Fibroblast of skin of left quadriceps (primary cell): Measurements from ENCODE around the gene PABPC1L.

ENCODE experiments used
- DNase-seq, 2 experiments: peaks; one replicate each; pipeline ENCODE4 v3.0.0-alpha.2; 2013; ENCODE audit warnings: low read depth in 2 of 2

Gene PABPC1L

DNA sequence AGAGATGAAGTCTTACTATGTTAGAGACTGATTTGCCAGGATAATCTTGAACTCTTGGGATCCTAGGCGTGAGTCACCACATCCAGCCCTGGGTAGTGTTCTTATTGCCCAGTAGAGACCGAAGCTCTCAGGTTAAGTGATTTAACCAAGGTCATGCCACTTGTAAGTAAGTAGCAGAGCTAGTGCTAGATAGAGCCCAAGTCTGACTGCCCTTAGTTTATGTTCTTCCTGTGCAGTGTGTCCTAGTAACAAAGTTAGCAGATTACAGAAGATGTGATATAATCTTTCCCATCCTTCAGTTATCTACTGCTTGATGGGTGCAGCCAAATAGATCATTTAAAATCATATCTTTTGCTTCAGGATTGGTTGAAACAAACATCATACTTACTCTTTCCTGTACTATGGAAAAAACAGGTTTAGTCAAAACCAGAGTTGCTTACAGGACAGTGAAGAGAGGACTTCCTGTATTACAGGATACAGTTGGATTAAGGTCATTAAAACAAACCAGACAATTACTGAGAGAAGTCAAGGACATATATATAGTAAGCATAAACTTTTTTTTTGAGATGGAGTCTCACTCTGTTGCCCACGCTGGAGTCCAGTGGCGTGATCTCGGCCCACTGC is 9.5 kb upstream of the PABPC1L start:
- no peak for DNase-seq

DNA sequence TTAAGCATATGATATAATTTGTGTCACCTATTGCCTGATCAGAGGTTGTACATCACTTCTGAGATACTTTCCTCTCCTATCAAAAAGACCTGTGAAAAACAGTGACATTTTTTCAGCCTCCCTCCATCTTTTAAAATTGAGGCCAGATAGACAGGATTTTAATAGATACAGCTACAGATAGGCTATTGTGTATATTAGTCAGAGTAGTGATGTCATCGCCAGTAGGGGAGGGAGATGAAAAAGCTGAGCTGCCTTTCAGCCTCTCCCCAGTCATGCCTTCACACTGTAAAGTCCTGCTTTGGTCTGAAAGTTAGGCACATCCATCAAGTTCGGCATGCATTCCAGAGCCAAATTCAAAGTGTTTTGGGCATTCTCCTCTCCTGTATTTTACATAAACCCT is 7.9 kb upstream of the PABPC1L start:
- DNase-seq = no peak

DNA sequence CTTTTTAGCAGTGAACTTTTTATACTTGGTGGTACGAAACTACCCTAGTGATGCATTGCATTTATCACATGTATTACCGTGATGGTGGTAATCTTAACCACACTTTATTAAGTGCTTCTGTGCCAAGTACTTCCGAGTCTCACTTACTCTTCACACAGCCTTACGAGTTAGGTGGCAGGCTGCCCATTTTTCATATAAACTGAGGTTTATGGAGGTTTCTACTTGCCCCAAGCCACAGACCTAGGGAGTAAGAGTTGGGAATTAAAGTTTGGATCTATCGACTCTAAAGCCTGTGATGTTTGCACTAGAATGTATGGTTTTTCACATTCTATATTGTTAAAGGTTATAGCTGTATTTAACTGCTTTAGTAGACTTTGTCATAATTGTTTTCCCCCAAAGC is 5.5 kb upstream of the PABPC1L start:
- DNase-seq = no peak

DNA sequence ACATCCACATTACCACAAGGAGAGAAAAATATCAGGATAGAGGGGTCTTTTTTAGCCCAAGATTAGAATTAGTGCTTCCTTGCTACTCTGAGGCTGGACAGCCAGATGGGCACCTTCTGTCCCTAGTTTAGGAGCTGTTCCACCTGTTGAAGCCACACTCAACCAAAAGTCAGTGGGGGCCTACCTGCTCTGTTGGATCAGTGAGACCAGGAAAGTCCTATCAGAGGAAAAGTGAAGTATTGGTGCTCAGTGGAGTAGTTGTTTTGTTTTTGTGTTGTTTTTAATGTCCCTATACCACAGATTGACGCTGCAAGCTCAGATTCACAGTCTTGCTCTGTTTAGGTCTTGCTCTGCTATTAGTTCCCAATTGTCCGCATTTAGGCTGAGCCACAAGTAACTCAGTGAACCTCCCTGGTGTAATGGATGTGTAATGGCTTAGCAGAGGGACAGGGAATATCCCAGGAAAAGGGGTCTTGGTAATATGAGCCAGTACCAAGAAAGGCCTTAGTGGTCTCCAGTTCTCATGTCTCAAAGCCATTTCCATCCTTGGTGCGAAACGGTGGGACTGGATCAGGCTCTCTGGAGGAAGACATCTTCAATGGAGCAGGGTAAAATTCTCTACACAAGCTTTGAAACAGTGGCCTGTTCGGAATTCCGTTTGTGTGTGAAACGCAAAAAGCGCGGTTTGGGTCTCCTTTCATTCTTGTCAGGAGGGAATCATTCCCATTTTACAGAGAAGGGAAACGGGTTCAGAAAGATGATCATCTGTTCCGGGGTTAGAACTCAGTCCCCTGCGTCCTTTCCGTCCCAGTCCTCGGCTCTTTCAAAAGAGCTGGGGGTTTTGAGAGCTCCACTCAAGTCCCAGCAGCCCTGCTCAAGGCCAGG is 631 bp upstream of the PABPC1L start:
- DNase-seq = no peak

DNA sequence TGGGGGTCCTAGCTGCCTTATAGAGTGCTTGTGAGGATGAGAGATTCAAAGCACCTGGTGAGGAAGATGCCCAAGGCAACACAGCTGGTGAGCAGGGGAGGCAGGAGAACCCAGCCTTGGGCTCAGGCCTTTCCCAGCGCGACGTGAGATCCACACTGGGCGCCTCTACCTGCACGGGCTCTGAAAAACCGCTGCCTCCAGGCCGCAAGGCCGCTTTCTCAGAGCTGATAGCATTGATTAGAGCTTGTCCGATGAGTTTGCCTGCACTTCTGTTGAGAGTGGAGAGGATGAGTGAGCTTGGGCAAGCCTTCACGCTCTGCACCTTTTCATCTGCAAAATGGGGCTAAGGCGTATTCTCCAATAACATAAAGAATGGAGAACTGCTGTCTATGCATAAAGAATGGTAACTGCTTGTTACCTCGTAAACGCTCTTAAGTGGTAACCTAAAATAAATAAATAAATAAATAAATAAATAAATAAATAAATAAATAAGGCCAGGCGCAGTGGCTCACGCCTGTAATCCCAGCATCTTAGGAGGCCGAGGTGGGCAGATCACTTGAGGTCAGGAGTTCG is 916 bp downstream of the PABPC1L start:
- DNase-seq = no peak

DNA sequence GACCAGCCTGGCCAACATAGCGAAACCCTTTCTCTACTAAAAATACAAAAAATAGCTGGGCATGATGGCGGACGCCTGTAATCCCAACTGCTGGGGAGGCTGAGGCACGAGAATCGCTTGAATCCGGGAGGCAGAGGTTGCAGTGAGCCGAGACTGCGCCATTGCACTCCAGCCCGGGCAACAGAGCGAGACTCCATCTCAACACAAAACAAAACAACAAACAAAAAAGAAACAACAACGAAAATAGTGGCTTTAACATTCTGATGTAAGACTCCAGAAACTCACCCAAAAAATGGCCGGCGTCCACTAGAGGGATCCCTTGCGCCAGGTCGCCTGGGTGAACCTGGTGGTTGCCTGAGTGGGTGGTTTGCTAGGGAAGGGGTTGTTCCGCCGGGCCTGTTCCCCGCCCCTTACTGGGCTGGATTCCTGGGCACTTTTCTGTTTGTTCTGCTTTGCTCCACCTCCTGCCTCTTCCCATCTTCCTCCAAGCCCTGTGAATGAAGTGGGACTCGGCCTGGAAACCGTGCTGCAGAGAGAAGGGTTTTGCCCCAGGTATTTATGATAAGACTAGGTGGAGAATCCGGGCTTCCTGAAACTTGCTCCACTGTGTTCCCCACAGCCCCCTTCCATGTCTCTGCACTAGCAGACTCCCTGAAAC is 1.5 kb downstream of the PABPC1L start:
- no peak for DNase-seq

DNA sequence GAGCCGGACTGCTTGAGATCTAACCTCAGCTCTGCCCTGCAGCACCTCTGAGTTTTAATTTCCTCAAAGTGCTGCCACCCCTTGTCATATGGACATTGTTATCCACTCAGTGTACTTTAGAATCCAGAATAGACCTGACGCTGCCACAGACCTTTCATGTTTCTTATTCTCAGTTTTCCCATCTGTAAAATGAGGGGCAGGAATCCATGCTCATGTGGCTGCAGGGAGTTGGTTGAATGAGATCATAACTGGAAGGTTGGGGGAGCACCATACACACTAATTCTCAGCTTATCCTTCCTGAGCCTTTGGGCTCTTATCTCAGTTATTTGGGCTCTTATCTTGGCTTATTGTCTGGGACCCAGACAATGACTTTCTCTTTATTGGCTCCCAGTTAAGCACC is 2.3 kb downstream of the PABPC1L start:
- no peak for DNase-seq

DNA sequence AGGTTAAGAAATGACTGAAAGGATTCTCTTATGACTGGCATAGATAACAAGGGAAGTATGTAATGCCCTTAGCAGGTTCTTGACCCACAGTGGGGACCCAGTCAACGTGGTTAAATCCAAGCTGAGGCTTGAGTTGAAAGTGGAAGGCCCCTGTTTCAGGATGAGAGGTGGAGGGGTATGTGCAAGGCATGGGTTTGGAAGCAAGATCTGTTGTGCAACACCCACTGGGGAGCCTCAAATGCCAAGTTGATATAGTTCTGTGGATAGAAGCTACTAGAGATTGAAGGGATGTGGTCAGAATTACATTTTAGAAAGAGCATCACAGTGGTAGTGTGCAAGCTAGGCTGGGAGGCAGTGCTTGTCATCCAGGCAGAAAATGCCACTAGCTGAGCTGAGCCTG is 5.1 kb downstream of the PABPC1L start:
- DNase-seq = no peak

DNA sequence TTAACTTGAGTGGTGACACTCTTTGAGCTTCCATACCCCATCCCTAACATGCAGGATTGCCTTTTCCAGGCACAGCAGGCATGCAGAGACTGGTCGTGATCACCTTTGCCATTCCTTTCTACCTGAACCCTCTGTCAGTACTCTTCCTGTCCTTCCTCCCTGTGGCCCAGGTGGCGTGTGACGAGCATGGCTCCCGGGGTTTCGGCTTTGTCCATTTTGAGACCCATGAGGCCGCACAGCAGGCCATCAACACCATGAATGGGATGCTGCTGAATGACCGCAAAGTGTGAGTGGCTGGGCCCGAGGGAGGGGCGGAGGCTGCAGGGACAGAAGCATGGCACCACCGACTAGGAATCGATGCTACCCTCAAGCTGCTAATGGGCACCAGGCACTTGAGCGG is 6.7 kb downstream of the PABPC1L start:
- DNase-seq = no peak

DNA sequence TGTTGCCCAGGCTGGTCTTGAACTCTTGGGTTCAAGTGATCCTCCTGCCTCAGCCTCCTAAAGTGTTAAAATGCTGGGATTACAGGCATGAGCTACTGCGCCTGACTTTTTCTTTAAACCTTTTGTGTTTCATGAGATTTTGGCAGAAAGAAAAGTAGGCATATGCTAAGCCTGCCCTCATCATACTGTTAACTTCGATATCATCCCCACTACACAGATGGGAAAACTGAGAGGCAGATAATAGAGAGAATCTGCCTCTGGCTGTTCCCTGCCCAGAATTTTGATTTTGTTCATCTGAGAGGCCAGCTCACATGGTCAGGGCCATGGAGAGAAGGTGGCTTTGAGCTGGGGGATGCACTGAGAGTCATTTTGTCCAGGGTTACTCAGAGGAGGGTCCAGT is 7.5 kb downstream of the PABPC1L start:
- no peak for DNase-seq

DNA sequence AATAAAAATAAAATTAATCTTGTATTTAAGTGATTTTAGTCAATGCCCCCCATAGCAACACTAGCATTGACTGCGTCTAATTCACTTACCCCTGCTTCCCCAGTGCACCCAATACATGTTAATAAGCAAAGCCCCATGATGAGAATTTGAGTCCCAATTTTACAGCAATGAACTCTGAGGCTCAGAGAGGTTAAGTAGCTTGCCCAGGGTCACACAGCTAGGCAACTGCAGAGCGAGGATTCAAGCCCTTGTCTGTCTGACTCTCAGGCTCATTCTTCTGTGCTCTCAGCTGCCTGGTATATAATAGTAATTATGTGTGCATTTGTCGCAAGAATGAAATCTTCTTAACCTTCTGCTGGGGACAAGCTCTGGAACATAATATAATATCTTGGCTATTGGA is 8.5 kb downstream of the PABPC1L start:
- DNase-seq = no peak

DNA sequence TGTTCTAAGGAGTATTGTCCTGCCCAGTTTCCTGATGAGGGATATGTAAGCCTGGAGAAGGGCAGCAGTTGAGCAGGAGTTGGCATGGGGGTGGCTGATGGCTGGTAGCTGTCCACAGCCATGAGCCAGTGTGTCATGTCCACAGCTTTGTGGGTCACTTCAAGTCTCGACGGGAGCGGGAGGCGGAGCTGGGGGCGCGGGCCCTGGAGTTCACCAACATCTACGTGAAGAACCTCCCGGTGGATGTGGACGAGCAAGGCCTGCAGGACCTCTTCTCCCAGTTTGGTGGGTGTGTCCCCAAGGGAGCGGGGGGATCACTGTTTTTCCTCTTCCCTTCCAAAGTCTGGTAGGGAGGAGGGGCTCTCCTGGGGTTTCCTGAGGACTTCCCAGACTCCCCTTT is 8.9 kb downstream of the PABPC1L start:
- no peak for DNase-seq

DNA sequence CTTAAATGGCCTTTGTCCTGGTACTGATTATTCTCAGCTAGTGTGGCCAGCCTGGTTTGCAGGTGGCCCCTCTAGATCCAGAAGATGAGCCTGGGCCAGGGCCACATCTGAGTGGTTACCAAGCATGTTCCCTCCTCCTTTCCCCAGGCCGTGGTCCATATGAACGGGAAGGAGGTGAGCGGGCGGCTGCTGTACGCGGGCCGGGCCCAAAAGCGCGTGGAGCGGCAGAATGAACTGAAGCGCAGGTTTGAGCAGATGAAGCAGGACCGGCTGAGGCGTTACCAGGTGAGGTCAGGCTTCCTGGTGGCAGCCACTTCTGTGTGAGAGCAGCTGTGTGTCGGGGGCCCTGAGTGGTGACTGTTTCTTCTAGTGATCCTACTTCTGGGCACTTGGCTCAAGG is 11.6 kb downstream of the PABPC1L start:
- no peak for DNase-seq

DNA sequence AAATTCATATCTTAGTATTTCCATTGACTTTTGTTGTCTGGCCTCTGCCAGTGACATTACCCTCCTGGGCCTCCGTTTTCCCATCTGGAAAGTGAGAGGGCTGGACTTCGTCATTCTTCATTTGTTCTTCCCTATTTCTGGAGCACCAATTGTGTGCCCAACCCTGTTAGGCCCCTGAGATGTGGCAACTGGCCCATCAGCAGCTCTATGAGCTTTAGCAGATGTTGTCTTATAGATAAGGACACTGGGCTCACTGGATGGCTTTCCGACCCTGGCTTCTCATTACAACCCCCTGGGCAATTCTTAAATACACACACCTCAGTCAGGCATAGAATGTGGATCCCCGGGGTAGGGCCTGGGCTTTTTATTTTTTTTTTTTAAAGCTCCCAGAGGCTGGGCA is 14.7 kb downstream of the PABPC1L start:
- no peak for DNase-seq

DNA sequence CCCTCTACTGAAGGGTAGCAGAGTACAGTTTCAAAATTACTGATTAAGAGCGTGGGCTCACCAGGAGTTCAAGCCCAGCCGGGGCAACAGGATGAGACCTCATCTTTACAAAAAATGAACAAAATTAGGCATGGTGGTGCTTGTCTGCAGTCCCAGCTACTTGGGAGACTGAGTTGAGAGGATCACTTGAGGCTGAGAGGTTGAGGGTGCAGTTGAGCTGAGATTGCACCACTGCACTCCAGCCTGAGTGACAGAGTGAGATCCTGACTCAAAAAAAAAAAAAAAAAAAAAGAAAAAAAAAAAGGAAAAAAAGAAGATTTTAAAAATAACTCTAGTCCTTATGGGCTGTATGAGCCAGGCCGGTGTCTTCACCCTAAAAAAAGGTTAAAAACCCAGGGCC is 18.7 kb downstream of the PABPC1L start:
- no peak for DNase-seq

DNA sequence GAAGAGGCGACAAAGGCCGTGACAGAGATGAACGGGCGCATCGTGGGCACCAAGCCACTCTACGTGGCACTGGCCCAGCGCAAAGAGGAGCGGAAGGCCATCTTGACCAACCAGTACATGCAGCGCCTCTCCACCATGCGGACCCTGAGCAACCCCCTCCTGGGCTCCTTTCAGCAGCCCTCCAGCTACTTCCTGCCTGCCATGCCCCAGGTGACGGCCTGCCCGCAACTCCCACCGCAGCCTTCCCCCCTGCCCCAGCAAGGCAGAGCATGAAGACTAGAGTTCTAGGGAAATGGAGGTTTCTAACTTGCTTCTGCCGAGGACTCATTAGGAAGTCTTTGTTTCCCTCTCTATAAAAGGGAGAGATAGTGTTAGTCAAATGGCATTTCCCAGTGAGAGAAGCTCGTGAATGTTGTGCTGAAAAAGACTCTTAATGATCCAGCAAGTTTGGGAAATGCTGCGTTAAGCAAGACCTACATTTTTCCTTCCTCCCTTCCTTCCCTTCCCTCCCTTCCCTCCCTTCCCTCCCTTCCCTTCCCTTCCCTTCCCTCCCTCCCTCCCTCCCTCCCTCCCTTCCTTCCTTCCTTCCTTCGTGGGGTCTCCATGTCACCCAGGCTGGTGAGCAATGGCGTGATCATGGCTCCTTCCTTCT is 20.8 kb downstream of the PABPC1L start:
- DNase-seq = no peak

DNA sequence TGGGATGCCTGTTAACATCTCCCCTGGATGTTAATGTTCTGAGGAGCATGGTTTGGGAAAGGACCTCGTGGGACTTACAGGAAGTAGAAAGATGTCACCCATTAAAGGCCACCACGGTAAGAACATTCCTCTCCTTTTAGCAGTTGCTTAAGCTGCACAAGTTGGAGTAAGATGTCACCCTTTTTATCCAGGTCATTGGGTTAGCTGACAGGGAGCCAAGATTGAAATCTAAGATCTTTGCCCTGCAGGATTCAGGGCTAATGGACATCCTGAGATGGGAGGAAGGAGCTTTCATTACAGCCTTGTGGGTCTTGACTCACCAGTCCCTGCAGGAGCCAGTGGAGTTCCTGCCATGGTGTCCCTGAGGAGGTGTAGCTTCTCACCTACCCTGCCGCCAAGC is 22.1 kb downstream of the PABPC1L start:
- DNase-seq = no peak

DNA sequence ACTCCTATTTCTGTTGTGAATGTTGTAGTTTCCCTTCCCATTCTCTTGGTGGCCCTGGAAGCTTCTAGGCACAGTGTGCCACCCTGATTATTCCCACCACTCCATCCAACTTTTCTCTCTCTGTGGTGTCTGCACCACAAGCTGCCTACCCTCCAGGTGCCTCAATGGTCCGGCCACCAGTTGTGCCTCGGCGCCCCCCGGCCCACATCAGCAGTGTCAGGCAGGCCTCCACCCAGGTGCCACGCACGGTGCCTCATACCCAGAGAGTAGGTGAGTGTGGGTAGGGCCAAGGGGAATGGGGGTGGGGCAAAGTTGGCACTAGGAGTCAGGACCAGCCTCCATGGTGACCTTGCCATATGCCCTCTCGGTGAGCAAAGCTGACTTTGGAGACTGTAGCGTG is 23.1 kb downstream of the PABPC1L start:
- DNase-seq = no peak

DNA sequence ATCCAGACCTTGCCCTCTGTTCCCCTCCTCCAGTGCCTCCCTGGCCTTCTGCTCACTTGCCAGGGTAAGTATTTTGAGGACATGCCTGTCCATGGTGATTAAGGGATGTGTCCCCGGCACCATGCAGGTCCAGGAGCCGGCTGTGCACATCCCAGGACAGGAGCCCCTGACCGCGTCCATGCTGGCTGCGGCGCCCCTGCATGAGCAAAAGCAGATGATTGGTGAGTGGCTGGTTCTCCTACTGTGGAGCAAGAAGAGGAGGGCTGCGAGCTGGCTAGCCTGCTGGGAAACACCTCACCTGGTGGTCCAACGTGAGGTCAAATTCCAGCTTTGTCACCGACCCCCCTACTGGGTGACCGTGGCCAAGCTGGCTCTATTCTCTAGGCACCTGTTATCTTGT is 26.6 kb downstream of the PABPC1L start:
- no peak for DNase-seq

DNA sequence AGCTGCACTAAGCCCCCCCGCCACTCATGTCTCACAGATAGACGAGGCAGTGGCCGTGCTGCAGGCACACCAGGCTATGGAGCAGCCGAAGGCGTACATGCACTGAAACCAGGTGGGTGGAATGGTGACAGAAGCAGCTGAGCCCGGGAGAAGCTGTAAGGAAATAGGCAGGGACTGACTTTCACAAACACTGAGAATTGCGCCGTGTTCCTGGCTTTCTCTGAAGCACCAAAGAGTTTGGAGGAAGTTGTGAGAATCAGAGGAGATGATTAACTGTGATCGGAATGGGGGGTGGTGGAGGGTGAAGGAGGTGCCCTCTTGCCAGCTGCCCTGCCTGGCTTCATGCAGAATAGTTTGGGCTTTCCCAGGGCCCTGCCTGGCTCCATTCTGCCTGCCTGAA is 28.8 kb downstream of the PABPC1L start:
- no peak for DNase-seq

DNA sequence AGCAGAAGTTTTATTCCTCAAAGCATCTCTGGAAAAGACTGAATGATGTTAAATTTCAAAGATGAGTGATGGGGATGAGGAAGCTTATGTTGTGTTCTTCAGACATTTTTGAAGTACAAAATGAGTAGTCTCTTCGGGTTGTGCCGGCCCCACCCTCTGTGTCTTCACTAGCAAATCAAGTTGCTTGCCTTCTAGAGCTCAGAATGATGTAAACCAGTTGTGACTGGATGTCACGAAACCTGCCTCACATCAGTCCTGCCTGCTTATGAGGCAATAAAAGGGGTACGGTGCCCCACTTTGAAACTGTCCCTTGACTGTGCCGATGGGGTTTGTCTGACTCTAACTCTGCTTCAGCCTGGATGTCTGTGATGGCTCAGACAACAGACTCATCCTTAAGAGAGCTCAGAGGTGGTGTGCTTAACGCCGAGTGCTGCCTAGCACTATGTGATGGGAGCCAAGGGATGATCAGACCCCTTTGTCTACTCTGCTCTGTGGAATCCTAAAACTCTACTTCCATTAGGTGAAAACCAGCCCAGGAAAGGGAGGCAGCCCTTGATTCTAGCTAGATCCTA is 31.3 kb downstream of the PABPC1L start:
- no peak for DNase-seq
